Bronchial epithelial cell (primary cell): ENCODE data around the gene MINDY3. TPM values are rescaled to one million over a fixed set of nuclear protein-coding genes. Genes with fewer than 3 reads are reported as not detected.

ENCODE experiments used
- DNase-seq: peaks from one replicate; pipeline ENCODE4 v3.0.0-alpha.2; 2010; ENCODE audit warnings: low read depth
- FAIRE-seq: peaks from 2 replicates; lab custom pipeline; 2011; peaks lifted over from hg19 to GRCh38; lab: Jason Lieb, UNC
- H3K27me3 ChIP-seq: 2 replicates; pipeline ENCODE4 v1.5.1; 2011; ENCODE audit warnings: low read length; ENCODE audit not compliant: control insufficient read depth, insufficient read depth
- H3K36me3 ChIP-seq: 2 replicates; pipeline ENCODE4 v1.5.1; 2011; ENCODE audit warnings: low read length; ENCODE audit not compliant: control insufficient read depth, insufficient read depth
- H3K4me3 ChIP-seq: 2 replicates; pipeline ENCODE4 v1.5.1; 2011; ENCODE audit warnings: mild to moderate bottlenecking, low read depth, low read length, control low read depth
- CTCF ChIP-seq: IDR thresholded peaks from 2 replicates; pipeline ENCODE4 v1.5.1; 2011; ENCODE audit warnings: mild to moderate bottlenecking, moderate library complexity, low read length, control low read depth, inconsistent platforms; ENCODE audit not compliant: insufficient read depth, severe bottlenecking
- total RNA-seq: library from RNA; depleted of rRNA; stranded (reverse); fragments of >200 nt; gene quantifications from 2 replicates; pipeline ENCODE4 v1.2.1, GENCODE V29; 2014

MINDY3 gene
- total RNA-seq, 1 donor from 2014 or later: 19.7 TPM

GRCh38 chr10:15742836-15743235 is 117.5 kb downstream of the MINDY3 start:
- Histone ChIP-seq H3K36me3 (no peaks in the 10 kb centered on the region), H3K27me3 (no peaks in the 10 kb centered on the region), H3K4me3 (no peak overlapping the region)
- no peak for TF ChIP-seq CTCF
- no peak for DNase-seq
- no peak for FAIRE-seq

DNA sequence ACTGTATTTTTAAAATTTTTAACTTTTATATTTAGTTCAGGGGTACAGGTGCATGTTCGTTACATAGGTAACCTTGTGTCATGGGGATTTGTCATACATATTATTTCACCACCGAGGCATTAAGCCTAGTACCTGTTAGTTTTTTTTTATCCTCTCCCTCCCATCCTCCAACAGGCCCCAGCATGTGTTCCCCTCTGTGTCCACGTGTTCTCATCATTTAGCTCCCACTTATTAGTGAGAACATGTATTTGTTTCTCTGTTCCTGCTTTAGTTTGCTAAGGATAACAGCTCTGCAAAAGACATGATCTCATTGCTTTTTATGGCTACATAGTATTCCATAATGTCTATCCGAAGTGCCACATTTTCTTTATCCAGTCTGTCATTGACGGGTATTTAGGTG is 118.2 kb downstream of the MINDY3 start:
- FAIRE-seq: no peak

GRCh38 chr10:15741581-15741980 is 118.7 kb downstream of the MINDY3 start:
- Histone ChIP-seq H3K4me3 (no peak overlapping the region), H3K27me3 (no peaks in the 10 kb centered on the region), H3K36me3 (no peaks in the 10 kb centered on the region)
- TF ChIP-seq CTCF: no peak
- DNase-seq (no peak), FAIRE-seq (no peak)

More for the DNA sequence above, 118.2 kb downstream of the MINDY3 start:
- DNase-seq: no peak
- no peak for TF ChIP-seq CTCF
- Histone ChIP-seq H3K4me3 (no peak overlapping the region), H3K36me3 (no peaks in the 10 kb centered on the region), H3K27me3 (no peaks in the 10 kb centered on the region)

DNA sequence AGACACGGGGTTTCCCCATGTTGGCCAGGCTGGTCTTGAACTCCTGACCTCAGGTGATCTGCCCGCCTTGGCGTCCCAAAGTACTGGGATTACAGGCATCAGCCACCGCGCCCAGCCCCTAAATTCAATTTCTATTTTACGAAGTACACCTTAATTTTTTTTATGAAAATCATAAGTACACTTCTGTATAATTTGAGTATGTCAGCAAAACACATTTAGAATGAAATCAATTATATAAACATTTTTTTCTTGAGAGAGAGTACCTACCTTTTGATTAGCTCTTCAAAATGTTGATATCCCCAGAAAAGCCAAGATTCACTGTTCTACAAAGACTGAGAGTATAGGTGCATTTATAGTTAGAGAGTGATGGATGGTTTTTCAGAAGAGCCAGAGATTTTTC is 120.0 kb downstream of the MINDY3 start:
- TF ChIP-seq CTCF: no peak
- FAIRE-seq (no peak), DNase-seq (no peak)
- Histone ChIP-seq H3K36me3 (no peaks in the 10 kb centered on the region), H3K27me3 (no peaks in the 10 kb centered on the region), H3K4me3 (no peak overlapping the region)

- no peak overlapping the region for H3K4me3 ChIP-seq
- DNase-seq (no peak), FAIRE-seq (no peak)
- no peaks in the 10 kb centered on the region for H3K27me3 ChIP-seq
- no peak for TF ChIP-seq CTCF
- no peaks in the 10 kb centered on the region for H3K36me3 ChIP-seq
Measured at GRCh38 chr10:15739254-15739970, 120.9 kb downstream of the MINDY3 start.
